ENCODE measurements around the gene COL5A2.

Gene COL5A2

GRCh38 chr2:189046320-189046719 is 133.2 kb downstream of the COL5A2 start:
- Histone ChIP-seq H3K27me3 (ENCODE audit: control insufficient read depth, insufficient read depth, low read length, poor library complexity, severe bottlenecking) (no peaks in the 10 kb centered on the region), H3K9me3 (ENCODE audit: control insufficient read depth, low read length) (no peaks in the 10 kb centered on the region), H3K4me3 (ENCODE audit: insufficient read depth, low read depth, low read length) (no peak overlapping the region), H3K4me1 (ENCODE audit: control insufficient read depth, insufficient read depth, low read length) (no peaks in the 10 kb centered on the region), H3K27ac (ENCODE audit: insufficient read depth, low read depth, low read length, poor library complexity, severe bottlenecking) (no peak overlapping the region), H3K36me3 (ENCODE audit: control insufficient read depth, insufficient read depth, low read length) (no peaks in the 10 kb centered on the region)
- 80% methylated on average over 2 of the region's 2 CpGs; no CpG with 5 or more reads in 1 of the 2 experiments for WGBS, 2 experiments

- Histone ChIP-seq H3K36me3 (ENCODE audit: control insufficient read depth, insufficient read depth, low read length) (no peaks in the 10 kb centered on the region), H3K4me1 (ENCODE audit: control insufficient read depth, insufficient read depth, low read length) (no peaks in the 10 kb centered on the region)
- WGBS, 2 experiments = 96% methylated on average over 2 of the region's 3 CpGs; no CpG with 5 or more reads in 1 of the 2 experiments
Measured at GRCh38 chr2:189045836-189046235, 133.7 kb downstream of the COL5A2 start.

DNA sequence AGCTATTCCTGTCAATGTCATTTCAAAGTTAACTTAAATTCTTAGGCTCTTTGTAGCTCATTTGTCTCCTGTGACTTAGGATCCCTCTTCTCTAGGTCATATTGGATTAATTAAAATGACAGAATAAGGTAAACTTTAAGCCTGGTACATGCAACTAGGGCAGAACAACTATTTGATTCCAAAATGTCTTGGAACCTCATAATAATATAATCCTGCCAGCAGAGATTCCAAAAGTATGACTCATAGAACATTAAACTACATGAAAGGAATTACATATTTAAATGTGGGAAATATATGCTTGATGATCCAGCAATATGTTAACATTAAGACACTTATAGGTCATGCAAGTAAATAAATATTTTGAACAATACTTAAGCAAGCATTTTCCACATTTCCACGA is 142.0 kb downstream of the COL5A2 start:
- H3K4me3 ChIP-seq (ENCODE audit: insufficient read depth, low read depth, low read length) = no peak overlapping the region
- no peaks in the 10 kb centered on the region for H3K4me1 ChIP-seq (ENCODE audit: control insufficient read depth, insufficient read depth, low read length)
- H3K9me3 ChIP-seq (ENCODE audit: control insufficient read depth, low read length) = no peaks in the 10 kb centered on the region
- H3K36me3 ChIP-seq (ENCODE audit: control insufficient read depth, insufficient read depth, low read length) = no peaks in the 10 kb centered on the region
- no peak overlapping the region for H3K27ac ChIP-seq (ENCODE audit: insufficient read depth, low read depth, low read length, poor library complexity, severe bottlenecking)
- no peaks in the 10 kb centered on the region for H3K27me3 ChIP-seq (ENCODE audit: control insufficient read depth, insufficient read depth, low read length, poor library complexity, severe bottlenecking)
- WGBS, 2 experiments = 83% methylated on average over 1 of the region's 1 CpG; no CpG with 5 or more reads in 1 of the 2 experiments

More at GRCh38 chr2:189045836-189046235, 133.7 kb downstream of the COL5A2 start:
- Histone ChIP-seq H3K27ac (ENCODE audit: insufficient read depth, low read depth, low read length, poor library complexity, severe bottlenecking) (no peak overlapping the region), H3K27me3 (ENCODE audit: control insufficient read depth, insufficient read depth, low read length, poor library complexity, severe bottlenecking) (no peaks in the 10 kb centered on the region), H3K9me3 (ENCODE audit: control insufficient read depth, low read length) (no peaks in the 10 kb centered on the region), H3K4me3 (ENCODE audit: insufficient read depth, low read depth, low read length) (no peak overlapping the region)

DNA sequence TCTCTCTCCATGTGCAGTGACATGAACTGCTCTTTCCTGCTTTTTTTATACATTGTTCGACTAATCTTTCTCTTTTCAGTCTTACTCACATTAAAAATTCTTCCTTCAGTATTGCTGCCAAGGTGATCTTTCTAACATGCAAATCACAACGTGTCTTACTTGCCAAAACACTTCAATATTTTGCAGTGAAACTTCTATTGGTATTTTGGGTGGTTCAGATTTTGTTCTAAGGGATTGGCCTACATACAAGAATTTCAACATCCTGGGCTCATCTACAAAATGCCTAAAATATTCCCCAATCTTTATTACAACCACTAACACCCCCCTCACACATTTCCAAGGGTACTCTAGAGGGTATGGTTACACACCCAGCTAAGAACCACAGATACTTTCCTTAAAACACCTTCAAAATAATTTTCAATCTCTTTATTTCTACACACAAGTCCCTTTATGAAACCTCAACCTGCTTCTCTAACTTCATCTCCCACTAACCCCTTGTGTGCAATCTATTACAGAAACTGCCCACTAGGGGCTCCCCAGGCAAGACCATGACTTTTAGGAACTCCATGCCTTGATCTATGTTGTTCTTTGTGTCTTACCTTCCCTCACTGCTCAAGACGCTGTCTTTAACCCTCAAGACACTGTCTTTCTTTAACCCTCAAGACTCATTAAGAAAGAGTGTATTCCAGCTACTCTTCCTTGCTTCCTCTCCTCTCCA is 154.5 kb downstream of the COL5A2 start:
- Histone ChIP-seq H3K4me3 (ENCODE audit: insufficient read depth, low read depth, low read length) (no peak overlapping the region), H3K27ac (ENCODE audit: insufficient read depth, low read depth, low read length, poor library complexity, severe bottlenecking) (no peak overlapping the region), H3K36me3 (ENCODE audit: control insufficient read depth, insufficient read depth, low read length) (no peaks in the 10 kb centered on the region), H3K9me3 (ENCODE audit: control insufficient read depth, low read length) (no peaks in the 10 kb centered on the region), H3K4me1 (ENCODE audit: control insufficient read depth, insufficient read depth, low read length) (no peaks in the 10 kb centered on the region), H3K27me3 (ENCODE audit: control insufficient read depth, insufficient read depth, low read length, poor library complexity, severe bottlenecking) (no peaks in the 10 kb centered on the region)
- WGBS, 2 experiments = 64 to 74% methylated on average over 2 to 3 of the region's 3 CpGs

- 82 to 93% methylated on average over 3 of the region's 3 CpGs for WGBS, 2 experiments
- Histone ChIP-seq H3K4me1 (ENCODE audit: control insufficient read depth, insufficient read depth, low read length) (no peaks in the 10 kb centered on the region), H3K4me3 (ENCODE audit: insufficient read depth, low read depth, low read length) (no peak overlapping the region), H3K36me3 (ENCODE audit: control insufficient read depth, insufficient read depth, low read length) (no peaks in the 10 kb centered on the region), H3K27me3 (ENCODE audit: control insufficient read depth, insufficient read depth, low read length, poor library complexity, severe bottlenecking) (no peaks in the 10 kb centered on the region), H3K9me3 (ENCODE audit: control insufficient read depth, low read length) (no peaks in the 10 kb centered on the region), H3K27ac (ENCODE audit: insufficient read depth, low read depth, low read length, poor library complexity, severe bottlenecking) (no peak overlapping the region)
Measured at GRCh38 chr2:189022492-189022891, 157.1 kb downstream of the COL5A2 start.

DNA sequence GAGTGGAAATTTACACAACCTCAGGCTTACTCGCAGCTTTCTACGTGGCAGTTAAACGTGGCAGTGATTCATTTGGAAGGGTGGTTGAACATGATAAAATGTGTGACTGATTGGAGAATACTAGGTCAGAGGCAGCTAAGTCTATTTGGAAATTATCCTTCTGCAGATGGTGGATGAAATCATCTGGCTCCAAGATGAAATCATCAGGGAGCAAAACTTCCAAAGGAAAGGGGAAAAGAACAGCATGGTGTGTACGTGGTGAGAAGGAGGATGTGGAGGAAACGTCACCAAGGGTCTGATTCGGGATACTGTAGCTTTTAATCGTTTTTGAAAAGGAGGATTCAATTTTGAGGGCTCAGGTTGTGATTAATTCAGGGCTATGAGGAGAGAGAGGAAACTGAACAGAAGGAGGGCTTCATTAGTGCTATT is 157.5 kb downstream of the COL5A2 start:
- H3K36me3 ChIP-seq (ENCODE audit: control insufficient read depth, insufficient read depth, low read length) = no peaks in the 10 kb centered on the region
- WGBS, 2 experiments = 90 to 93% methylated on average over 7 of the region's 7 CpGs
- no peaks in the 10 kb centered on the region for H3K27me3 ChIP-seq (ENCODE audit: control insufficient read depth, insufficient read depth, low read length, poor library complexity, severe bottlenecking)
- H3K4me3 ChIP-seq (ENCODE audit: insufficient read depth, low read depth, low read length) = no peak overlapping the region
- H3K27ac ChIP-seq (ENCODE audit: insufficient read depth, low read depth, low read length, poor library complexity, severe bottlenecking) = no peak overlapping the region
- H3K4me1 ChIP-seq (ENCODE audit: control insufficient read depth, insufficient read depth, low read length) = no peaks in the 10 kb centered on the region
- no peaks in the 10 kb centered on the region for H3K9me3 ChIP-seq (ENCODE audit: control insufficient read depth, low read length)

DNA sequence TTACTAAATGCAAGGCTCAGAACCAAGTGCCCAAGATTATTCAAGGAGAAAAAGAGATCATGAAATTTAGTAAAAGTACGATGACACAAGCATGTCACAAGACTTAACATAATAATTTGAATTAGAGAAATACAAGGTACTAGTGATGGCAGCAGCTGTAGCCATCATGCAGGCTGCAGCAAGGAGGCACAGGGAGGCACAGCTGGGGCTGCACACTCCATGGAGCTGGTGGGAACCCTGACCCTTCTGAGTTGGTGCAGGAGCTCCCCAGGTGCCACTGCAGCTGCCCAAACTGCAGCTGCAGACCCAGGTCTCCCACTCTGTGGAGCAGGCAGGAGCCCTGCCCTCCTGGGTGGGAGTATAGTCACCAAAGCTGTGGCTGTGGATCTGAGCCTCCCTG is 159.4 kb downstream of the COL5A2 start:
- Histone ChIP-seq H3K4me1 (ENCODE audit: control insufficient read depth, insufficient read depth, low read length) (peaks cover 5% of the 10 kb centered on the region), H3K36me3 (ENCODE audit: control insufficient read depth, insufficient read depth, low read length) (no peaks in the 10 kb centered on the region), H3K4me3 (ENCODE audit: insufficient read depth, low read depth, low read length) (no peak overlapping the region), H3K27ac (ENCODE audit: insufficient read depth, low read depth, low read length, poor library complexity, severe bottlenecking) (no peak overlapping the region), H3K27me3 (ENCODE audit: control insufficient read depth, insufficient read depth, low read length, poor library complexity, severe bottlenecking) (no peaks in the 10 kb centered on the region), H3K9me3 (ENCODE audit: control insufficient read depth, low read length) (no peaks in the 10 kb centered on the region)
- 94 to 100% methylated on average over 1 of the region's 1 CpG for WGBS, 2 experiments

GRCh38 chr2:189018631-189019030 is 160.9 kb downstream of the COL5A2 start:
- no peak overlapping the region for H3K27ac ChIP-seq (ENCODE audit: insufficient read depth, low read depth, low read length, poor library complexity, severe bottlenecking)
- H3K4me1 ChIP-seq (ENCODE audit: control insufficient read depth, insufficient read depth, low read length) = peaks cover 13% of the 10 kb centered on the region
- H3K9me3 ChIP-seq (ENCODE audit: control insufficient read depth, low read length) = no peaks in the 10 kb centered on the region
- no peaks in the 10 kb centered on the region for H3K27me3 ChIP-seq (ENCODE audit: control insufficient read depth, insufficient read depth, low read length, poor library complexity, severe bottlenecking)
- no peak overlapping the region for H3K4me3 ChIP-seq (ENCODE audit: insufficient read depth, low read depth, low read length)
- H3K36me3 ChIP-seq (ENCODE audit: control insufficient read depth, insufficient read depth, low read length) = no peaks in the 10 kb centered on the region

- Histone ChIP-seq H3K27ac (ENCODE audit: insufficient read depth, low read depth, low read length, poor library complexity, severe bottlenecking) (no peak overlapping the region), H3K36me3 (ENCODE audit: control insufficient read depth, insufficient read depth, low read length) (no peaks in the 10 kb centered on the region), H3K4me1 (ENCODE audit: control insufficient read depth, insufficient read depth, low read length) (peaks cover 13% of the 10 kb centered on the region), H3K9me3 (ENCODE audit: control insufficient read depth, low read length) (no peaks in the 10 kb centered on the region), H3K4me3 (ENCODE audit: insufficient read depth, low read depth, low read length) (no peak overlapping the region), H3K27me3 (ENCODE audit: control insufficient read depth, insufficient read depth, low read length, poor library complexity, severe bottlenecking) (no peaks in the 10 kb centered on the region)
Measured at GRCh38 chr2:189016311-189016861, 163.2 kb downstream of the COL5A2 start.

DNA sequence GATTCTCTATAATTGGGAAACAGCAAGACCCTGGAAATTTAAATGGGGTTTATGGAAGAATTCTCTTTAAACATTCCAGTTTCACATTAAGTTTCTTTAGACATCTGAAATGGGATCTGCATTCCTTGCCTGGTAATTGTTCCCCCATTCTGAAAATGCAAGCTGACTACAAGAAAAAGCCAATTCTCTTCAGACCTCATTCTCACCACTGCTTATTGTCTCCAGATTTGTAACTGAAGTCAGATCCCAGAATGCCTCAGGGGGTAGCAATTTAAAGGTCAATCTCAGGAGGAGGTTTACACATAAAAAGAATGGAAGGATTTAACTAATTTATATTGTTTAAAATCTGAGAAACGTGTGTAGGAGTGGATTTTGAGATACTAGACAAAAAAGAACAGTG is 164.2 kb downstream of the COL5A2 start:
- H3K27me3 ChIP-seq (ENCODE audit: control insufficient read depth, insufficient read depth, low read length, poor library complexity, severe bottlenecking) = no peaks in the 10 kb centered on the region
- peaks cover 13% of the 10 kb centered on the region for H3K4me1 ChIP-seq (ENCODE audit: control insufficient read depth, insufficient read depth, low read length)
- H3K9me3 ChIP-seq (ENCODE audit: control insufficient read depth, low read length) = no peaks in the 10 kb centered on the region
- H3K4me3 ChIP-seq (ENCODE audit: insufficient read depth, low read depth, low read length) = no peak overlapping the region
- H3K36me3 ChIP-seq (ENCODE audit: control insufficient read depth, insufficient read depth, low read length) = no peaks in the 10 kb centered on the region
- 0 to 18% methylated on average over 1 of the region's 1 CpG for WGBS, 2 experiments
- H3K27ac ChIP-seq (ENCODE audit: insufficient read depth, low read depth, low read length, poor library complexity, severe bottlenecking) = no peak overlapping the region
